ENCODE data around the gene RASSF1.

RASSF1 gene

DNA sequence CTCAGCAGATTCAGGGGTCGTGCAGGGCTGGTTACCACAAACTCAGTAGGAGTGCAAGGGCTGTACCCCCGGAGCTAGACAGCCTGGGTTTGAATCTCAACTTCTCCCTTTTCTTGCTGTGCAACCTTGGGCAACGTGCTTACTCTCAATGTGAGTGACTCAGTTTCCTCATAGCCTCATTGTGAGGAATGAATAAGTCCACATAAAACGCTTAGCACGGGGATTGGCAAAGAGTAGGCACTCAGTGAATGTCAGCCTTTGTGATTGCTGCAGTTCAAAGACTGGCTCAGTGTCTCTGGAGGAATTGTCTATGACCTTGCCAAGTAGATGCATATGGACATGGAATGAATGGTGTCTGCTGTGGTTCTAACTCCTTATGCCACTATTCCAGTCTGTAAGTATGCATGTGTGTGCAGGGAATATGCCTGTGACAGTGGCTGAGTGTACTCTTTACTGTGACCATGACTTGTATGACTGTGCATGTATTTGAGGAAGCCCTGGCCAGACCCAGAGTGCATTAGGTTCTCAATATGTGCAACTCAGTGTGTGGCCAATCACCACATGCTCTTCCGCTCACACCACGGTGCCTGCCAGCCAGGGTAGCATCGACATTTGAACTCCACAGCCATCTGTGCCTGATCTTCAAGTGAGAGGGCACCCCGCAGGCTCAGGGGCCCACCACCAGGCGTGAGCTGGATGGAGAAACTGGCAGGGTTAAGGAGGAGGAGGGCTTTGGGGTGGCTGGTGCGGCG, 40.5 kb downstream of the RASSF1 start:
- DNase-seq (ENCODE audit: low read depth), result no peak

DNA sequence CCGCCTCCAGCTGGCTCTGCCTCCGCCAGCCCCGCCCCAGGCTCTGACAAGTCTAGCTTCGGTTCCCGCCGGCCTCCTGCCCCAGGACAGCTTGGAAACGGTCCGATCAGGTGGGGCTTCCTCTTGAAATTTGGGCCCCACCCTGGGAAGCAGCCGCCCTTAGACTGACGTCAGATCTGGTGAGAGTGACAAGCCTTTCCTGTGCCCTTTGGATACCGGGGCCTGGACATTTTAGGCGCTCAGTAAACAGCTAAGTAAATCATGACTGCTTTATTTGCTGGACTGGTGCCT, 41.1 kb downstream of the RASSF1 start:
- no peak for DNase-seq (ENCODE audit: low read depth)

DNA sequence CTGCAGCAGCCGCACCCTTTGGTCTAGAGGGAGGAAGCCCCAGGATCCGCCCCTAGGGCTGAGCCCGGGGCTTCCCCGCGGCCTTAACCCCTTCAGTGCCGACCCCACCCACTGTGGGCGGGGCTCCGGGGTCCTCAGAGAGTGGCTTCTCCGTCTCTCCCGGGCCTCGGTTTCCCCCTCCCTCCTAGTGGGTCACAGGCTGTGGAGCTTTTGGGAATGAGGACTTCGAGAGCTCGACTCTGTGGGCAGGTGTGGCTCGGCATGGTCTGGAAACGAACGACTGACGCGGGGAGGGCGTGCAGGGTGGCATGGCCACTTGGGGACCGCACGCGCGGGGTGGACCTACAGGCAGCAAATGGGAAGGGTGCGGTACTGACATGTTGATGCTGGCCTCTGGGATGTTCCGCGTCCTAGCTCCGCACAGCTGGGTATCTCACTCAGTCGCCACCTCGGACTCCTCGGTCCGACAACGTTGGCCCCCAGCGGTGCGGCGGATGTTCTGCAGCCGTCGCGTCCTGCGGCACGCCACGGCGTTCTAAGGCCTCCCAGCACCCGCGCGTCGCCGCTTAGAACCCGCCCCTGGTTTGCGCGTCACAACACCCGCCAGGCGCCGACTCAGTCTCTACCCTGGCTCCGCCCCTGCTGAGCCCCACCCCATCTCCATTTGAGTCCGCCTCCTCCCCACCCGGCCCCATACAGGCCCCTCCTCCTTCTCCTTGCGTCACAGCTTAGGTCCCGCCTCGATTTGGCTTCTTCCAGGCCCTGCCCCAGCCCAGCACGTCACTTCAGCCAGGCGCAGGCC, 41.6 kb downstream of the RASSF1 start, which contains the start of the genes HYAL3 and NAA80:
Gene HYAL3 (minus strand): TSS at position 570 of the 802 bp plus-strand sequence. CDS start 3,803 bp downstream, outside the sequence.
Gene NAA80 (minus strand): TSS at position 570 of the 802 bp plus-strand sequence. CDS start 1,942 bp downstream, outside the sequence.
- DNase-seq (ENCODE audit: low read depth), result peak; percentile 99

DNA sequence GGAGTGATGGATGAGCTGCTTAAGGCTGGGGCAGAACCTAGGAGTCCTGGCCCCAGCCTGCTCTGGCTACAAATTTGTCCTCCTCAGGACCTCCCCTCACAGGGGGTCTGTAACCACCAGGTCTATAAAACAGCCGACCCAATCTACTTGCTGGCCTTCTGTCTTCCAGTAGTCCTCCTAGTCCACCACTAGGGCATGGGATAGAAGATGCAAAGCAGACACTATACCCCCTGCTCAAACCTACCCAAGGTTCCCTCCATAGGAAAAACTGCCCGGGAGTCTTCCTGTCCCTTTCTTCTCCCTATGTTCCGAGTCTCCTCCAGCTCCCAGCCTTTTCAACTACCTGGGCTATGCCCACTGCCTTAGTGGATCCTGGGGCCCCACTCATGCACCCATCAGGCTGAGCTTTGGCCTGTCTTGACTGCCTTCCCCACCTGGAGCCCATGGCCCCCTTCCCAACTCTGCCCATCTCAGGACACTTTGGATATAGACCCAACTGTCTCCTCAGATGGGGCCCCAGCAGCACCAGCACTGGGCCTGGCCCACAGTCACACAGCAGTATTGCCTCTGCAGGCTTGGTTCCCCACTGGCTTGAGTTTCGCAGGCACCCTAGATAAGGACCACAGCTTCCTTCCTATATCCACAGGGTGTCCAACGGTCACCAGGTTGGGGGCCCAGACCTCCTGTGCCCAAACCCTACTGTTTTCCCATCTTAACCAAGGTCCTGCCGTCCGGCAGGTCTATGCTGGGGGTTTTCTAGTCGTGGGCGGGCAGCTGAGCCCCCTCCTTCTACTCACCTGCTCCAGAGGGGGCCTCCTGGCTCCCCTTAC, 42.5 kb downstream of the RASSF1 start:
- no peak for DNase-seq (ENCODE audit: low read depth)

DNA sequence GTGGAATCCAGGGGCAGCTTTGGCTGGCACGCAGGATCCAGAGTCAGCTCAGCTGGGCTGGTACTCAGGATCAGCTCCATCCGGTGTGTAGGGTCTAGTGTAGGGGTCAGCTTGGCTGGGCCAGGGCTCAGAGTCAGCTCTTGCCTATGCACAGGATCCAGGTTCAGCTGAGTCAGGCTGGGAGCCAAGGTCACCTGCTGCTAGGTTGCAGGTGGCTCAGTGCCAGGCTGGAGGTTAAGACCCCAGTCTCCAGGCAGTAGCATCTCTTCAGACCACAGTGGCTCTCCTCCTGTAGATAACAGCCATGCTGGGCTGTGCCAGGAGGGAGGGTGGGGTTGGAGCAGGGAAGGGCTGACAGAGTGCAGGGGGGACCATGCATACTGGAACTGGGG, 43.3 kb downstream of the RASSF1 start:
- no peak for DNase-seq (ENCODE audit: low read depth)

DNA sequence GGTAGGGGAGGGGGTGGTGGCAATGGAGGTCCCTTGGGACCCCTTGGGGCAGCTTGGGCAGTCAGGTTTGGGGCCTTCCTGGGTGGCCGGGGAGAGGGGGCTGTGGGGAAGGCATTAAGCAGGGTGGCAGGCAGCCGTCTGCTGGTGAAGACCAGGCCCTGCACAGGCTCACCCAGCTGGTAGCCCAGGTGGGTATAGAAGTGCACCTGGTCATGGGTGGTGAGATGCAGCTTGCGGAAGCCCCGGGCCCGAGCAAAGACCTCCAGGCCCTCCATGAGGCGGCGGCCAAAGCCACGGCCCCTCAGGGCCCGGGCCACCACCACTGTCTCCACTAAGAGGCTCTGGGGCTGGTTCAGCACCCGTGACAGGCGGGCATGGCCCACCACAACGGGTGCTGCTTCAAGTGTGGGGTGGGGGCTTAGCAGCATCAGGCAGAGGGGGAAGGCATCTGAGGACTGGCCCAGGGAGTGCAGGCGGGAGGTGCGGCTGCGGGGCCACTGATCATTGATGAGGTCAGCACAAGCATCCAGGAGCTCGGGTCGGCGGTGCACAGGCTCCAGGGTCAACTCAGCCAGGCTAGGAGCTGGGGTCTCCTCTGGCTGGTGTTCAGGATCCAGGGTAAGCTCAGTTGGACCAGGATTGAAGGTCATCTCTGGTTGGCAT, 43.8 kb downstream of the RASSF1 start:
- no peak for DNase-seq (ENCODE audit: low read depth)

DNA sequence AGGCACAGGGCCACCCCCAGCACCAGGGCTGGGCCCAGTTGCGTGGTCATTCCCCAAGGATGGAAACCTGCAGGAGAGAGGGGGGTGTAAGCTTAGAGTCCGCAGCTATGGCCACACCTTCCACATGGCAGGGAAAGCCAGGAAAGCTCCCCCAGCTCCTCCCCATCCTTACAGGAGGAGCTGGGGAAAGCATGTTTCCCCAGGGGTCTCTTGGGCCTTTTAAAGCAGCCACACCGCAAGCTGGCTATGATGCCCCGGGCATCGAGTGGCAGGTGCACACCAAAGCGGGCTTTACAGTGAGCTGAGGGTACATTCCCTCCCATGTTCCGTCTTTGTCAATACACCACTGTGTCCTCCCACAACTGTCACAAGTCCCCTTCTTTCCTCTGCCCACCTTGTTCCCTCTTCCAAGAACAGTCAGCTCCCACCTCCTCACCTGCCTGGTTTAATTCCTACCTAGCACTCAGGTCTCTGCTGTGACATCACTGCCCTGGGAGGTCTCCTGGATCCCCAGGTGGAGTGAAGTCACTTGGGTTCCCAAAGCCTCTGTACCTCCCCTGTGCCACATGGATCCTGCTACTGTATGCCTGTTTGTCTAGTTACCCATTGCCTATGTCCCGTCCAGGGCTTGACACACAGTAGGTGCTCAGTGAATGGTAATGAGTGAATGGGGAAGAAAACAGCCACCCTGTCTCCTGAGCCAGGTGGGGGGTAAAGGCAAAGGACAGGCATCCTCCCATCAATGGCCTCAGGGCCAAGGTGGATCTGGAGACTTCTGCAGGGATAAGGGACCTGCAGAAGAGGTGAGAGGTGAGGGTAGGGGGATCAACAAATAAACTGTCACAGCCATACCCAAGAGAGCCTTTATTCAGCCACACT, 44.8 kb downstream of the RASSF1 start:
- no peak for DNase-seq (ENCODE audit: low read depth)

DNA sequence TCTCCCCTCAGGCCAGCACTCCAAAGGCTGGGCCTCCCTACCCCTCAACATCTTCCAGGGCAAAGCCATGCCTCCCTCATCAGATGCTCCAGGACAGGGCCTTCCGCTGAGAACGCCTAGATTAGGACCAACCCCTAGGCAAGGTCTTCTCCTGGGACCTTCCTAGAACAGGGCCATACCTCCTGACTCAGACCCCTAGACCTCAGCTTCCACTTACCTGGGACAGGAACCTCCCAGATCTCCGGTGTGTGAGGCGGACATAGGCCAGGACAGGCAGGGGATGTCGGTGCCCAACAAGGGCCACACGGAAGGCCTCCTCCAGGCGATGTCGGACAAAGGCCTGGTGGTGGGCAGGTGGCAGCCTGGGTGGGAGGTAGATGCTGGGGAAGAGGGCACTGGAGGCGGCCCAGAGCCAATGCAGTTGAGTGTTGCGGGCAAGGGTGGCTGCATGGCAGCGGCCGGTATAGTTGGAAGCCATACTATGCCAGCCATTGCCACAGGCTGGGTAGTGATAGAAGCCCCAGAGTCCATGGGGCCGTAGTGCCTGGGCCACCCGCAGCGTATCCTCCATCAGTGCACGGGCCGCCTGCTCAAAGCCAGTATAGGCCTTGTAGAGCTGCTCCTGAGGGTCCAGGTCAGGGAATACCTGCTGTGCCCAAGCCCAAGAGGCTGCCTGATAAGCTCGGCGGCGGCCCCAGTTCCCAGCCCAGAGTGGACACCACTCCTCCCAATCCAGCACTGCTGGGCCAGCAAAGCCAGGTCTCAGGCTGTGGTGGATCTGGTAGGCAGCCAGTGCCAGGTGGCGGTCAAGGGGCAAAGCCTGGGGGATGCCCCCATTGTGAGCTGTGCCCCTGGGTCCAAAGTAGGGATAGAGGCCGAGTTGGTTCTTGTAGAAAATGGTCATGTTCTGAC, 45.9 kb downstream of the RASSF1 start:
- DNase-seq (ENCODE audit: low read depth), result no peak

DNA sequence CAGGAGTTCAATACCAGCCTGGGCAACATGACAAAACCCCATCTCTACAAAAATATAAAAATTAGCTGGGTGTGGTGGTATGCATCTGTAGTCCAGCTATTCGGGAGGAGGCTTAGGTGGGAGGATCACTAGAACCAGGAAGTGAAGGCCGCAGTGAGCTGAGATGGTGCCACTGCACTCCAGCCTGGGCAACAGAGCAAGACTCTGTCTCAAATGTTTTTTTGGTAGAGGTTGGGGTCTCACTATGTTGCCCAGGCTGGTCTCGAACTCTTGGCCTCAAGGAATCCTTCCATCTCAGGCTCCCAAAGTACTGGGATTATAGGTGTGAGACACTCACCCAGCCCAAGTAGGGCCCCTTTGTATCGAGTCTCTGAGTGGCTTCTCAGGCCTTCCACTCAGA, 46.5 kb downstream of the RASSF1 start:
- no peak for DNase-seq (ENCODE audit: low read depth)

DNA sequence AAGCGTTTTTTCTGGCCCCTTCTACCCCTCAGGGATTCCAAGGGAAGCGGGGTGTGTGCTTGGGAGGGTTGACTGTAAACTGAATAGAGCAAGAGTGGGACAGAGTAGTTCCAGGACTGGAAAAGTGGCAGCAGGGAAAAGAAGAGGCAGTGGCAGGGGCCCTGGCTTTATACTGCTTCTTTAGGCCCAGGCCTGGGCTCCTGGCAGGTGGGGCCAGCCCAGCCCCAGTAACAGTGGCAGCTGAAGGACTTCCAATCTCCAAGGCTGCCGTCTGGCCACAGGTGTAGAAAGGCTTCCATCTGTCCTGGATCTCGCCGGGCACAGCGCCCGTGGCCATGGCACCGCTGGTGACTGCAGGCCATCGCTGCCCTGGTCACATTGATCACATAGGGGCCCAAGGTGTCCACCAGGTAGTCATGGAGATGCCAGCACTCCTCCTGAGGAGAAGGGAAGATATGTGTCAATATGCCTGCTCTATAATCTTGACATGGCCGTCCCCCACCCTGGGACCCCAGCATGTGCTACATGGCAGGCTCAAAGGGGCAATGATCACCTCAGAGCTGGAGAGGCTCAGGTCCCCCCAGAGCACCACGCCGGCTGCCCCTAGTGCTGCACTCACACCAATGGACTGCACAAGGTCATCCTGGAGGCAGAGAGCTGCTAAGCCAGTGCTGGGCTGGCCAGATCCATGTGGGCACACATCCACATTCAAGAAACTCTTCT, 47.4 kb downstream of the RASSF1 start:
- DNase-seq (ENCODE audit: low read depth), result no peak

DNA sequence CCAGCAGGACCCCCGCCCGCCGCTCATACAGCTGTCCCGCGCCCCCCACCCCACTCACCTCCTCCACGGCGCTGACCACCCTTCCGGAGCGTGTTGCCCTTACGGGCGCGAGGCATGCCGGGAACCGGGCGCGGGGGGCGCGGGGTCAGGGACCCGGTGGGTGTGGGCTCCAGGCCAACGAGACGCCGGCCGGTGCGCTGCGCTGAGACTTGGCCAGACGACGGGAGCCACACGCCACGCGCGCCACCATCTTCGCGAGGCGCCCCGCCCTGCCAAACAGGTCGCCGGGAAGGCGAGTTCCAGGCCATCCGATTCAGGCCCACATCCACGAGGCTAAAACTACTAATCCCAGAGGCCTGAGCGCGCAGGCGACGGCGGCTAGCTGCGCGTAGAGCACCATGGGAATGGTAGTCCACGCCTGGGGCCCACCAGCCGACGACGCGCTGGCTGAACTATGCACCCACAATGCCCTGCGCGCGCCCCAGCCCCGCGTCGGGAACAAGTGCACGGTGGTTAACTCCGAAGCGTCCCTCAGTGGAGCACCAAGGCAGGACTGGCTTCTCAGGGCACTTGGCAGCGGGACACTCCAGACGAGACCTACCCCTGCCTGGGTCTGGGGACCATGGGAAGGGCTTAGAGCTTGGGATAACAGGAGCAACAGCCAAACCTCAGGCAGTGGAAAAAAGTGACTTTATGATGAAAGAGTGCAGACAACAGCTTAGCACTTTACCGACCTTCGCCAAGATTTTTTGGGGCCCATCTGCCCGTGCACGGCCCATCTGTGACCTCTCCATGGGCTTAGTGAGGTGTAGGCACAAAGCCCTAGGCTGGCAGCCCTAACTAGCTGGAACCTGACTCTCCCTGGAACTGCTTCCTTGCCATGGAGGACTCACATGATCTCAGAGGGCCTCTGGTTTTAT, 48.2 kb downstream of the RASSF1 start, which contains the start of gene IFRD2:
Gene IFRD2 (minus strand): TSS at position 271 of the 920 bp plus-strand sequence. CDS start 155 bp downstream, at position 116.
- peak; percentile 93 for DNase-seq (ENCODE audit: low read depth)

DNA sequence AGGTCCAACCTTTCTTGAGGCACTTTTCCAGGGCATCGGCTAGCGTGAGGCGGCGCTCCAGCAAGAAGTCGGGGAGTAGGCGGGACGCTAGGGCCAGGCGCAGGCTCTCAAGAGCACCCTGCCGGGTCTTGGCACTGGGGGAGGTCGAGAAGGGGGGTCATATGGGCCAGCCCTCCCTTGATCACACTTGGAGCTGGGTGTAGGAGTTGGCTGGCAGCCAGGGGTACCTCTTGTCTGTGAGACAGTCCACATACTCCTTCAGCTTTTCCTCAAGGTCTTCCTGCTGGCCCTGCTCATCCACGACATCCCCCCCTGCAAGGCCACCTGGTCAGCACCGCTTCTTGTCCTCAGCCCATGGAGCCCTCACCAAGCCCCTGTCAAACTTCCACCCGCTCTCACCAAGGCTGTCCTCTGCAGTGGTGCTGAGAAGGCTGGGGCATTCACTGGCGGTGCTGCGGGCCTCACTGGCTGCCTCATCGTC, 50.4 kb downstream of the RASSF1 start:
- no peak for DNase-seq (ENCODE audit: low read depth)

DNA sequence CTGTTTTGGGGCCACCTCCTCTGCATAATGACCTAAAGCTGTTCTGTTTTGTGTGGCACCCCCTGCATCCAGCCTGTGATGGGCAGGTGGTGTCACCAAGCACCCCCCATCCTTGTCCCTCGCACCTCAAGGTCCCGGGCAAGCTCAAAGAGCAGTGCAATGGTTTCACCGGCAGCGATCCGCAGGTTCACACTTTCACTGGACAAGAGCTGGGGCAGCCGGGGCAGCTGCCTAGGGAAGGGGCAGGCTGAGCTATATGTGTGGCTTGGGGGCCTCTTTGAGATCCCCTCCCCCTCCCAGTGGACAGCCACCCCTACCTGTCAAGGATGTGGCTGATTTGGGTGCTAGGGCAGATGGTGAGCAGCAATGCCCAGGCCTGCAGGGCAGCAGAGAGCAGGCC, 51.5 kb downstream of the RASSF1 start:
- no peak for DNase-seq (ENCODE audit: low read depth)

DNA sequence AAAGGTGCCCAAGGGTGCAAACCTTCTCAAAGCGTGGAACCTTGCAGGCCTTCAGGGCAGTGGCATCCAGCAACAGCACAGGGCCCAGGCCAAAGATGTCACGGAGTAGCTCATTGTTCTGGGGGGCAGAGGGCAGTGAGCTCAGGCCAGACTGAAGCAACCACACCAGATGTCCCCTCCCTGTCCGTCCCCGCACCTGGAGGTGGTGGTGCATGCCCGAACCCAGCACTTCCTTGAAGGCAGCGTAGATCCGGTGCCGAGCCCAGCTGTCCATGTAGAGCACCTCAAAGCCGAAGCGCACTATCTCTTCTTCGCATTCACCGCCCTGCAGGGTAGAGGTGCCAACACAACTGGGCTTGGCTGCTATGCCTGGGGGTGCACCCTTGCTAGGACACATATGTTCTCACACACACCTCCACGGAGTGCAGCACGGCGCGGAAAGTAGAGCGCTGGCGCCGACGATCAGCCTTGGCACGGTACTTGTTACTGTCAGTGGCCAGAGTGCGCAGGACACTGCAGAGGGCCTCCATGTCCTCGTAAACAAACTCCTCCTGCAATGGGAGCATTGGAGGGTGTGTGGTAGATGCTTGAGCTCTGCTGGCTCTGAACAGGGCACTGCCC, 52.1 kb downstream of the RASSF1 start:
- no peak for DNase-seq (ENCODE audit: low read depth)

DNA sequence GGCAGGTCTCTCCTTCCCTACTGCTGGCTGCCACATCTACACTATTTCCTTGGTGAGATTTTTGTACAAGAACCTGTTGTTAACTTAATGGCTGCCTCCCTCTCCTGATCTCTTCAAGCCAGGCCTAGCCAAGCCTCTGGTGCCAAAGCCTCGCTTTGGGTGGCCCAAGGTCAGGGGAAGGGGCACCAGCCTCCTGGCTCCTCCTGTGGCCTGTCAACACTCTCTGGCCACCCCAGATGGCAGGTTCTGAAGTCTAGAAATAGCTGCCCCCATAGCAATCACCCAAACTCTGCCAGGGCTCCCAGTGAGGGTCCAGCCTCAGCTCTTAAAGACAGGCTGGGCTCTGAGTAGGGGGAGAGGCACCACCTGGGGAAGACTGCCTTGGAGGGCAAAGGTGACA, 53.4 kb downstream of the RASSF1 start:
- no peak for DNase-seq (ENCODE audit: low read depth)

DNA sequence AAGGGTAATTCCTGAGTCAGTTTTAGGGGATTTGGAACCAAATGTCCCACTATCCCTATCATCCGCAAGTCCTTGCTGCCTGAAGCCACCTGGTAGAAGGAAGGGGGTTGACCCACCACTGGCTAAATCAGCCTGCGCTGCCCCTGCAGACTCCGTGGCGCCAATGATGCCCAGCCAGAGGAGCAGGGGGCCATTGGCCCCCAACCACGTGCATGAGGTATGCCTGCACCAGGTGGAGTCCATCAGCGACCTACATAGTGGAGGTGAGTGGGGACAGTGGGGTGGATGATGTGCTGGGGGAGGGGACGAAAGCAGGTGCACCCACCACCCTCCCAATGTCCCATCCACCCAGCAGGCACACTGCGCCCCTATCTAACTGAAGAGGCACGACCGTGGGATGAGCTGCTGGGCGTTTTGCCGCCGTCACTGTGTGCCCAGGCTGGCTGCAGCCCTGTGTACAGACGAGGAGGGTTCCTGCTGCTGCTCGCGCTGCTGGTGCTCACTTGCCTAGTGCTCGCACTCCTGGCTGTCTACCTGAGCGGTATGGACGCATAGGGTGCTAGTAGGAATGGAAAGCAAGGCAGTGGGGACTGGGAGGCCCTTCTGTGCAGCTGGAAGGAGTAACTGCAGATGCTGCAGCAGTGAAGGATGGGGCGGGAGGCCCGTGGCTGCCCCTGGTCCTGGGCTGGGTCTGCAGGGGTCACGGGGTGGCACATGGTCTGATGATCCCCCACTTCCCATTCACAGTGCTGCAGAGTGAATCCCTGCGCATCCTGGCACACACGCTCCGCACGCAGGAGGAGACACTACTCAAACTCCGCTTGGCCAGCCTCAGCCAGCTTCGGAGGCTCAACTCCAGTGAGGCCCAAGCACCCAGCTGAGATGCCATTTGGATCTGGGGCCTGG, 54.1 kb downstream of the RASSF1 start:
- no peak for DNase-seq (ENCODE audit: low read depth)

All from T follicular helper cell (primary cell).